Erythroblast (primary cell): ENCODE measurements around the gene EFNA4.

Experiments
- GATA1 ChIP-seq: IDR thresholded peaks from 2 replicates; pipeline ENCODE4 v1.6.1; 2011; ENCODE audit warnings: low read depth, mild to moderate bottlenecking, control low read depth, low read length, moderate library complexity
- POLR2A ChIP-seq: IDR thresholded peaks from 2 replicates; pipeline ENCODE4 v1.6.1; 2011; ENCODE audit warnings: mild to moderate bottlenecking, low read length

DNA sequence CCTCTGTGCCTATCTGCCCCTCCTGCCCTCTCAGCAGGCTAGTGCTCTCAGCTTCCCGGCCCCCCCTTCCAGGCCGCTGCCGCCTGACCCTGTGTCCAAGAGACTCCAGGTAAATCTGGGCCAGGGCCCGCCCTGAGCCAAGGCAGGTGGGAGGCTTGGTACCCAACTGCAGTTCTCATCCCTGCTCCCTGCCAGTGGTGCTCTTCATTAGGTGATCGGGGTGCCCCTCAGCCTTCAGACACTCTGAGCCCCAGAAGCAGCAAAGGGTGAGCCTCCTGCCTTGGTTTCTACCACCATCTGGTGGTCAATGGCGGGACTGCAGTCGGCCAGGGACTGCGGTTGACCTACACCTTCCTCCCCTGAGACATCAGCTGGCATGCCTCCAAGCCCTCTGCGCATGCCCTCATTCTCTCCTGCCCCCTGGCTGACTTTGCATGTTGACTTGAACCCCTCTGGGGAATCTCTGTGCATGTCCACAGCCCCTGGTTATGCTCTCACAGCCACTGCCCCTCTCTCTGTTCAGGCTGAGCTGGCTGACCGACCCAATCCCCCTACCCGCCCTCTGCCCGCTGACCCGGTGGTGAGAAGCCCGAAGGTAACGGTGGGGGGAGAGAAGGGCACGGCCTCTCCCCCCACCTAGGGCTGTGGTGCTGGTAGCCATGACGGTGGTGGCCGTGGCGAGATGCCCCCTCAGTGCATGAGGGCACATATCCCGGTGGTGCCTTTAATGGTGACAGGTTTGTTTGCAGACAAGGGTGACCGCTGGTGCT lies 2.0 kb upstream of the EFNA4 start:
- TF ChIP-seq POLR2A (no peak), GATA1 (no peak)
